HCT116 (cell line): ENCODE data around the gene THG1L. TPM values are rescaled to one million over a fixed set of nuclear protein-coding genes. Genes with fewer than 3 reads are reported as not detected.

ENCODE experiments used
- ATAC-seq: fragments of 200-7000 bp; cut with Tn5 transposase; 2 replicates; pipeline ENCODE4 v1.9.1; 2020; ENCODE audit warnings: mild to moderate bottlenecking, moderate library complexity
- BruUV-seq: library from RNA; stranded (reverse); fragments of 400-500 nt; replicated peaks from 2 replicates; lab custom pipeline; 2021; lab: Mats Ljungman, UMichigan
- CTCF ChIA-PET: fragments of 300-600 bp; sonication (Branson Sonifier 250); formaldehyde crosslinking; loops from one replicate; lab custom pipeline; 2021; ENCODE audit warnings: antibody characterized with exemption; lab: Charles Lee
- POLR2A ChIA-PET: fragments of 300-600, 350-600 bp; sonication (Branson Sonifier 250); formaldehyde crosslinking; loops from one replicate; lab custom pipeline; 2021; ENCODE audit warnings: antibody characterized with exemption; lab: Charles Lee
- RAD21 ChIA-PET, 2 experiments: fragments of 300-600 bp; sonication (Branson Sonifier 250); formaldehyde crosslinking; loops; one replicate each; lab custom pipeline; 2023; ENCODE audit warnings: low total read pairs in 2 of 2; ENCODE audit not compliant: uncharacterized antibody in 2 of 2, unreplicated experiment in 2 of 2, low non-redundant PET in 1 of 2; lab: Charles Lee
- DNase-seq: peaks from one replicate; pipeline ENCODE4 v3.0.0-alpha.2; 2010; ENCODE audit warnings: low read depth, low spot score
- H2AFZ ChIP-seq: fragments of 200-600 bp; shearing (Covaris generic), sonication (generic); 2 replicates; pipeline ENCODE4 v1.6.1; 2017; ENCODE audit warnings: low read depth, mixed run types, mixed read lengths, antibody characterized with exemption, low read length; ENCODE audit not compliant: poor library complexity, severe bottlenecking
- H3K27ac ChIP-seq: 2 replicates; pipeline ENCODE4 v1.5.1; 2012; ENCODE audit warnings: low read depth, low read length
- H3K27me3 ChIP-seq: fragments of 200-600 bp; sonication (generic); 2 replicates; pipeline ENCODE4 v1.6.1; 2016; ENCODE audit warnings: mixed run types, low read length, mixed read lengths; ENCODE audit not compliant: insufficient read depth
- H3K36me3 ChIP-seq, 2 experiments: fragments of 200-500 bp in 1 of 2; fragments of 200-600 bp in 1 of 2; sonication (Bioruptor generic) in 1 of 2; sonication (generic) in 1 of 2; 2 replicates each; pipeline versions ENCODE4 v1.5.1 to v1.6.1; 2014 to 2016; ENCODE audit warnings: low read length in 2 of 2, inconsistent platforms in 1 of 2, mixed read lengths in 1 of 2, mixed run types in 1 of 2; ENCODE audit not compliant: insufficient read depth in 2 of 2, control insufficient read depth in 1 of 2
- H3K4me1 ChIP-seq, 2 experiments: fragments of 200-600 bp in 1 of 2; sonication (generic) in 1 of 2; 2 replicates each; pipeline versions ENCODE4 v1.5.1 to v1.6.1; 2012 to 2017; ENCODE audit warnings: low read length in 2 of 2, inconsistent platforms in 1 of 2, mild to moderate bottlenecking in 1 of 2, mixed read lengths in 1 of 2, mixed run types in 1 of 2, moderate library complexity in 1 of 2; ENCODE audit not compliant: insufficient read depth in 2 of 2, control insufficient read depth in 1 of 2
- H3K4me2 ChIP-seq: fragments of 200-600 bp; sonication (generic); 2 replicates; pipeline ENCODE4 v1.6.1; 2017; ENCODE audit warnings: mixed run types, low read length, mixed read lengths
- H3K4me3 ChIP-seq, 2 experiments: fragments of 200-600 bp in 1 of 2; sonication (generic) in 1 of 2; replicated peaks in 1 of 2; 2 replicates each; pipeline ENCODE4 v1.5.1; 2011 to 2016; ENCODE audit warnings: low read length in 2 of 2, control low read depth in 1 of 2, low read depth in 1 of 2, mild to moderate bottlenecking in 1 of 2, mixed read lengths in 1 of 2, mixed run types in 1 of 2
- H3K79me2 ChIP-seq: fragments of 200-600 bp; sonication (generic); 2 replicates; pipeline ENCODE4 v1.6.1; 2017; ENCODE audit warnings: mild to moderate bottlenecking, mixed run types, low read length, moderate library complexity, mixed read lengths; ENCODE audit not compliant: insufficient read depth
- H3K9ac ChIP-seq: fragments of 200-600 bp; sonication (generic); 2 replicates; pipeline ENCODE4 v1.6.1; 2016; ENCODE audit warnings: low read length, mixed read lengths
- H3K9me2 ChIP-seq: fragments of 200-600 bp; sonication (generic), shearing (Covaris generic); 2 replicates; pipeline ENCODE4 v1.6.1; 2017; ENCODE audit warnings: mixed run types, mild to moderate bottlenecking, moderate library complexity; ENCODE audit not compliant: insufficient read depth
- H3K9me3 ChIP-seq, 2 experiments: fragments of 200-500 bp in 1 of 2; fragments of 200-600 bp in 1 of 2; sonication (Bioruptor generic) in 1 of 2; sonication (generic) in 1 of 2; 2 replicates each; pipeline ENCODE4 v1.6.1; 2014 to 2017; ENCODE audit warnings: low read length in 2 of 2, mixed read lengths in 2 of 2, inconsistent platforms in 1 of 2, low read depth in 1 of 2, mild to moderate bottlenecking in 1 of 2, mixed run types in 1 of 2, moderate library complexity in 1 of 2; ENCODE audit not compliant: control insufficient read depth in 1 of 2, insufficient read depth in 1 of 2
- H4K20me1 ChIP-seq: fragments of 200-600 bp; sonication (generic), shearing (Covaris generic); 2 replicates; pipeline ENCODE4 v1.6.1; 2017; ENCODE audit warnings: mixed run types, mild to moderate bottlenecking, moderate library complexity; ENCODE audit not compliant: insufficient read depth
- CEBPB ChIP-seq: IDR thresholded peaks from 2 replicates; pipeline ENCODE4 v1.6.1; 2012; ENCODE audit warnings: low read depth
- EGR1 ChIP-seq: IDR thresholded peaks from 2 replicates; pipeline ENCODE4 v1.6.1; 2012; ENCODE audit warnings: low read depth
- EZH2 ChIP-seq: fragments of 200-600 bp; sonication (generic); IDR thresholded peaks from 2 replicates; pipeline ENCODE4 v1.6.1; 2017; ENCODE audit warnings: antibody characterized with exemption, mixed run types
- EZH2phosphoT487 ChIP-seq: fragments of 200-600 bp; IDR thresholded peaks from 2 replicates; pipeline ENCODE4 v1.6.1; 2018; ENCODE audit warnings: antibody characterized with exemption, borderline replicate concordance
- FOSL1 ChIP-seq: IDR thresholded peaks from 2 replicates; pipeline ENCODE4 v1.6.1; 2012; ENCODE audit warnings: low read depth
- JUND ChIP-seq: IDR thresholded peaks from 2 replicates; pipeline ENCODE4 v1.6.1; 2012
- POLR2AphosphoS5 ChIP-seq: IDR thresholded peaks from 2 replicates; pipeline ENCODE4 v1.6.1; 2011; ENCODE audit warnings: mild to moderate bottlenecking, low read depth, low read length, moderate library complexity
- RAD21 ChIP-seq: IDR thresholded peaks from 2 replicates; pipeline ENCODE4 v1.6.1; 2012; ENCODE audit warnings: low read depth, mild to moderate bottlenecking
- SIN3A ChIP-seq: IDR thresholded peaks from 2 replicates; pipeline ENCODE4 v1.6.1; 2012; ENCODE audit warnings: low read depth
- SP1 ChIP-seq: IDR thresholded peaks from 2 replicates; pipeline ENCODE4 v1.6.1; 2012; ENCODE audit warnings: low read depth
- TCF7L2 ChIP-seq: IDR thresholded peaks from 2 replicates; pipeline ENCODE4 v1.7.0; 2011; ENCODE audit warnings: borderline replicate concordance, inconsistent platforms; ENCODE audit not compliant: insufficient read depth, insufficient read length; ENCODE audit errors: extremely low read depth
- ZNF274 ChIP-seq: fragments of 200-500 bp; sonication (Bioruptor generic); IDR thresholded peaks from 2 replicates; pipeline ENCODE4 v1.6.1; 2014; ENCODE audit warnings: mild to moderate bottlenecking, low read depth, low read length, inconsistent platforms
- intact Hi-C: fragments of 100-400 bp; cut with micrococcal nuclease; formaldehyde crosslinking; loops from 2 replicates; pipeline ENCODE4 v1.10.0; 2022
- total RNA-seq: library from RNA; stranded (reverse); gene quantifications from one replicate; pipeline ENCODE4 v1.2.1, GENCODE V29; 2021; ENCODE audit not compliant: unreplicated experiment
- TF ChIP-seq, protein P1 (sequence below): IDR thresholded peaks from 2 replicates; pipeline ENCODE4 v1.6.1; 2011; ENCODE audit warnings: mild to moderate bottlenecking, low read length, moderate library complexity; ENCODE audit not compliant: insufficient replicate concordance; ENCODE audit errors: extremely low read depth
- TF ChIP-seq, protein P2 (sequence below), 3 experiments: fragments of 200-600 bp in 1 of 3; sonication (generic) in 1 of 3; IDR thresholded peaks in 2 of 3; conservative IDR thresholded peaks in 1 of 3; 2 replicates each; pipeline ENCODE4 v1.5.1; 2012 to 2017; ENCODE audit warnings: low read depth in 2 of 3, low read length in 2 of 3, antibody characterized with exemption in 1 of 3, borderline replicate concordance in 1 of 3, control low read depth in 1 of 3, mild to moderate bottlenecking in 1 of 3, mixed read lengths in 1 of 3, mixed run types in 1 of 3, moderate library complexity in 1 of 3; ENCODE audit not compliant: insufficient read depth in 1 of 3
- TF ChIP-seq, protein P3 (sequence below): IDR thresholded peaks from 2 replicates; pipeline ENCODE4 v1.6.1; 2012

The THG1L gene
- total RNA-seq, 1 experiment from 2014 or later = 33.9 TPM

DNA sequence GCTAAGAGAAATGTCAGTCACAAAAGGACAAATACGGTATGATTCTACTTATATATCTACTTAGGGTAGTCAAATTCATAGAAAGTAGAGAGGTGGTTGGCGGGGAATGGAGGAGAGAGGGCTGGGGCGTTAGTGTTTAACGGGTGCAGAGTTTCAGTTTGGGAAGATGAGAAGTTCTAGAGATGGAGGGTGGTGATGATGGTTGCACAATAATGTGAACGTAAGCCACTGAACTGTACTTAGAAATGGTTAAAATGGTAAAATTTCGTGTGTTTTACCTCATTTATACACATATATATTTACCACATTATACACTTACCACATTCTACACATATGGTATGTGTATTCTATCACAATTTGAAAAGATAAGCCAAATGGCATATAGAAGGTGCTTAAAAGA is 48.0 kb downstream of the THG1L start (continued):
- TF ChIP-seq, protein P1, sequence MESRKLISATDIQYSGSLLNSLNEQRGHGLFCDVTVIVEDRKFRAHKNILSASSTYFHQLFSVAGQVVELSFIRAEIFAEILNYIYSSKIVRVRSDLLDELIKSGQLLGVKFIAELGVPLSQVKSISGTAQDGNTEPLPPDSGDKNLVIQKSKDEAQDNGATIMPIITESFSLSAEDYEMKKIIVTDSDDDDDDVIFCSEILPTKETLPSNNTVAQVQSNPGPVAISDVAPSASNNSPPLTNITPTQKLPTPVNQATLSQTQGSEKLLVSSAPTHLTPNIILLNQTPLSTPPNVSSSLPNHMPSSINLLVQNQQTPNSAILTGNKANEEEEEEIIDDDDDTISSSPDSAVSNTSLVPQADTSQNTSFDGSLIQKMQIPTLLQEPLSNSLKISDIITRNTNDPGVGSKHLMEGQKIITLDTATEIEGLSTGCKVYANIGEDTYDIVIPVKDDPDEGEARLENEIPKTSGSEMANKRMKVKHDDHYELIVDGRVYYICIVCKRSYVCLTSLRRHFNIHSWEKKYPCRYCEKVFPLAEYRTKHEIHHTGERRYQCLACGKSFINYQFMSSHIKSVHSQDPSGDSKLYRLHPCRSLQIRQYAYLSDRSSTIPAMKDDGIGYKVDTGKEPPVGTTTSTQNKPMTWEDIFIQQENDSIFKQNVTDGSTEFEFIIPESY = no peak
- TF ChIP-seq CEBPB (no peak), JUND (no peak)
- TF ChIP-seq, protein P2, sequence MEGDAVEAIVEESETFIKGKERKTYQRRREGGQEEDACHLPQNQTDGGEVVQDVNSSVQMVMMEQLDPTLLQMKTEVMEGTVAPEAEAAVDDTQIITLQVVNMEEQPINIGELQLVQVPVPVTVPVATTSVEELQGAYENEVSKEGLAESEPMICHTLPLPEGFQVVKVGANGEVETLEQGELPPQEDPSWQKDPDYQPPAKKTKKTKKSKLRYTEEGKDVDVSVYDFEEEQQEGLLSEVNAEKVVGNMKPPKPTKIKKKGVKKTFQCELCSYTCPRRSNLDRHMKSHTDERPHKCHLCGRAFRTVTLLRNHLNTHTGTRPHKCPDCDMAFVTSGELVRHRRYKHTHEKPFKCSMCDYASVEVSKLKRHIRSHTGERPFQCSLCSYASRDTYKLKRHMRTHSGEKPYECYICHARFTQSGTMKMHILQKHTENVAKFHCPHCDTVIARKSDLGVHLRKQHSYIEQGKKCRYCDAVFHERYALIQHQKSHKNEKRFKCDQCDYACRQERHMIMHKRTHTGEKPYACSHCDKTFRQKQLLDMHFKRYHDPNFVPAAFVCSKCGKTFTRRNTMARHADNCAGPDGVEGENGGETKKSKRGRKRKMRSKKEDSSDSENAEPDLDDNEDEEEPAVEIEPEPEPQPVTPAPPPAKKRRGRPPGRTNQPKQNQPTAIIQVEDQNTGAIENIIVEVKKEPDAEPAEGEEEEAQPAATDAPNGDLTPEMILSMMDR (IDR thresholded peaks at IDR 0.05 in 2 of 3, conservative IDR thresholded peaks at IDR 0.05 in 1 of 3; ENCODE audit: borderline replicate concordance in 1 of 3, insufficient read depth in 1 of 3, low read depth in 2 of 3, low read length in 2 of 3) = no peak

DNA sequence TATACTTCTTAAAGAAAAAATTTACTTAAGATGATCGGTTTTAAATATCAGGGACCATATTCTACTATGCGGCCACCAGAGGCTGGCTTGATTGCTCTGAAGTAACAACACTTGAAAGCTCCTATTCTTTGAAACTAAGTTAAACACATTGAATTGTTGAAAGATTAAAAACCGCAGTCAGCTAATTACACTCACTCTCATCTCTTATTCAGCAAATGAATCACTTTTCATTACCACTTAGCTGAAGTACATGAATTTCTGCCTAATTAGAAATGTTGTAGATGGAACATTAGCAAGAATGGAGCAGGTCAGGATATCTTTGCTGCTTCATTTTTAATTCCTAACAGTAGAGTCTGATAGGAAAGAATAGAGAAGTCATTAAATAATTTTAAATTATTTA is 54.6 kb downstream of the THG1L start:
- Histone ChIP-seq H3K9ac (no peak overlapping the region), H3K4me3 (no peak overlapping the region), H3K36me3 (peaks cover 6 to 9% of the 10 kb centered on the region in 2 experiments; a peak in 3 of 4 replicates), H3K79me2 (no peaks in the 10 kb centered on the region), H2AFZ (no peak overlapping the region), H3K9me2 (no peaks in the 10 kb centered on the region), H3K4me2 (no peak overlapping the region), H3K27ac (no peak overlapping the region), H3K9me3 (no peaks in the 10 kb centered on the region), H3K27me3 (no peaks in the 10 kb centered on the region), H3K4me1 (no peaks in the 10 kb centered on the region), H4K20me1 (no peaks in the 10 kb centered on the region)
- RAD21 ChIA-PET = no interaction called here
- CTCF ChIA-PET = interaction anchor here (1.2 kb wide), 1 partner anchor 32 kb away, joined by 3 read pairs; no protein-coding TSS in a partner anchor
- POLR2A ChIA-PET = no interaction called here
- BruUV-seq = no TSS peak
- DNase-seq (no peak), ATAC-seq (no peak)
- intact Hi-C loops = no loop called here
- TF ChIP-seq, protein P1 = no peak
- TF ChIP-seq RAD21 = no peak
- no peak for TF ChIP-seq SP1
- TF ChIP-seq POLR2AphosphoS5 = no peak
- TF ChIP-seq CEBPB = no peak
- TF ChIP-seq TCF7L2 = no peak
- no peak for TF ChIP-seq EZH2
- no peak for TF ChIP-seq SIN3A
- TF ChIP-seq EZH2phosphoT487 = no peak
- no peak for TF ChIP-seq FOSL1
- no peak for TF ChIP-seq ZNF274
- TF ChIP-seq EGR1 = no peak
- TF ChIP-seq, protein P3, sequence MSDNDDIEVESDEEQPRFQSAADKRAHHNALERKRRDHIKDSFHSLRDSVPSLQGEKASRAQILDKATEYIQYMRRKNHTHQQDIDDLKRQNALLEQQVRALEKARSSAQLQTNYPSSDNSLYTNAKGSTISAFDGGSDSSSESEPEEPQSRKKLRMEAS = no peak
